Measurements from ENCODE around the gene MEIS2.

MEIS2 gene

GRCh38 chr15:36966708-36967107, 133.6 kb downstream of the MEIS2 start:
- no peak for DNase-seq (ENCODE audit: extremely low read depth in 1 of 2, low read depth in 1 of 2)

- DNase-seq (ENCODE audit: extremely low read depth in 1 of 2, low read depth in 1 of 2) = no peak
Observed at GRCh38 chr15:36965570-36966342, 134.6 kb downstream of the MEIS2 start.

- no peak for DNase-seq (ENCODE audit: extremely low read depth in 1 of 2, low read depth in 1 of 2)
Observed at GRCh38 chr15:36964626-36965025, 135.7 kb downstream of the MEIS2 start.

- no peak for DNase-seq (ENCODE audit: extremely low read depth in 1 of 2, low read depth in 1 of 2)
Observed at GRCh38 chr15:36961956-36962355, 138.4 kb downstream of the MEIS2 start.

GRCh38 chr15:36960947-36961227, 139.5 kb downstream of the MEIS2 start:
- DNase-seq (ENCODE audit: extremely low read depth in 1 of 2, low read depth in 1 of 2) = no peak

- no peak for DNase-seq (ENCODE audit: extremely low read depth in 1 of 2, low read depth in 1 of 2)
Observed at GRCh38 chr15:36960179-36960946, 140.0 kb downstream of the MEIS2 start.

- DNase-seq (ENCODE audit: extremely low read depth in 1 of 2, low read depth in 1 of 2) = no peak
Observed at GRCh38 chr15:36959746-36960145, 140.6 kb downstream of the MEIS2 start.

- DNase-seq (ENCODE audit: extremely low read depth in 1 of 2, low read depth in 1 of 2) = no peak
Observed at GRCh38 chr15:36958606-36959005, 141.7 kb downstream of the MEIS2 start.

- DNase-seq (ENCODE audit: extremely low read depth in 1 of 2, low read depth in 1 of 2) = no peak
Observed at GRCh38 chr15:36954486-36954885, 145.9 kb downstream of the MEIS2 start.

GRCh38 chr15:36953346-36953745, 147.0 kb downstream of the MEIS2 start:
- no peak for DNase-seq (ENCODE audit: extremely low read depth in 1 of 2, low read depth in 1 of 2)

GRCh38 chr15:36951731-36952247, 148.6 kb downstream of the MEIS2 start:
- DNase-seq (ENCODE audit: extremely low read depth in 1 of 2, low read depth in 1 of 2) = no peak

- DNase-seq (ENCODE audit: extremely low read depth in 1 of 2, low read depth in 1 of 2) = no peak
Observed at GRCh38 chr15:36950371-36950770, 150.0 kb downstream of the MEIS2 start.

- no peak for DNase-seq (ENCODE audit: extremely low read depth in 1 of 2, low read depth in 1 of 2)
Observed at GRCh38 chr15:36948982-36949381, 151.4 kb downstream of the MEIS2 start.

GRCh38 chr15:36947035-36947719, 153.2 kb downstream of the MEIS2 start:
- DNase-seq (ENCODE audit: extremely low read depth in 1 of 2, low read depth in 1 of 2) = no peak

GRCh38 chr15:36944442-36944841, 155.9 kb downstream of the MEIS2 start:
- no peak for DNase-seq (ENCODE audit: extremely low read depth in 1 of 2, low read depth in 1 of 2)

- DNase-seq (ENCODE audit: extremely low read depth in 1 of 2, low read depth in 1 of 2) = no peak
Observed at GRCh38 chr15:36943508-36944361, 156.6 kb downstream of the MEIS2 start.

GRCh38 chr15:36942248-36942827, 158.0 kb downstream of the MEIS2 start:
- DNase-seq (ENCODE audit: extremely low read depth in 1 of 2, low read depth in 1 of 2) = no peak

GRCh38 chr15:36941798-36942197, 158.6 kb downstream of the MEIS2 start:
- no peak for DNase-seq (ENCODE audit: extremely low read depth in 1 of 2, low read depth in 1 of 2)

- no peak for DNase-seq (ENCODE audit: extremely low read depth in 1 of 2, low read depth in 1 of 2)
Observed at GRCh38 chr15:36940636-36941260, 159.6 kb downstream of the MEIS2 start.

GRCh38 chr15:36940219-36940618, 160.1 kb downstream of the MEIS2 start:
- no peak for DNase-seq (ENCODE audit: extremely low read depth in 1 of 2, low read depth in 1 of 2)
